IMR-90 (cell line): Measurements from ENCODE around the gene MACC1. TPM values are rescaled to one million over a fixed set of nuclear protein-coding genes. Genes with fewer than 3 reads are reported as not detected.

Experiments used
- ATAC-seq: fragments of 200-7000 bp; cut with Tn5 transposase; 2 replicates; pipeline ENCODE4 v1.9.1; 2020; ENCODE audit warnings: low read depth, mild to moderate bottlenecking, moderate library complexity
- BruUV-seq: library from RNA; stranded (reverse); fragments of 400-500 nt; replicated peaks from 2 replicates; lab custom pipeline; 2021; lab: Mats Ljungman, UMichigan
- CTCF ChIA-PET: fragments of 300-600 bp; formaldehyde crosslinking; extraction: SDS; loops from one replicate; lab custom pipeline; 2021; ENCODE audit warnings: antibody characterized with exemption; lab: Yijun Ruan, JAX
- POLR2A ChIA-PET: fragments of 300-600 bp; sonication (Branson Sonifier 250); formaldehyde crosslinking; loops from one replicate; lab custom pipeline; 2022; ENCODE audit warnings: antibody characterized with exemption; ENCODE audit not compliant: unreplicated experiment; lab: Charles Lee
- DNase-seq: peaks from one replicate; pipeline ENCODE4 v3.0.0; 2013
- H2AFZ ChIP-seq: replicated peaks from 2 replicates; pipeline ENCODE3; 2013; ENCODE audit warnings: low read length, mild to moderate bottlenecking; ENCODE audit not compliant: poor library complexity
- H2AK5ac ChIP-seq: 2 replicates; pipeline ENCODE4 v1.6.1; 2013; ENCODE audit warnings: low read depth, low read length, inconsistent platforms
- H2AK9ac ChIP-seq: replicated peaks from 2 replicates; pipeline ENCODE3; 2013; ENCODE audit warnings: mild to moderate bottlenecking, low read depth, low read length, moderate library complexity; ENCODE audit not compliant: poor library complexity
- H2BK120ac ChIP-seq: 2 replicates; pipeline ENCODE4 v1.6.1; 2013; ENCODE audit warnings: low read depth, low read length, inconsistent platforms
- H2BK15ac ChIP-seq: 3 replicates; pipeline ENCODE4 v1.6.1; 2013; ENCODE audit warnings: low read depth, low read length, inconsistent platforms
- H2BK20ac ChIP-seq: 2 replicates; pipeline ENCODE4 v1.6.1; 2013; ENCODE audit warnings: low read depth, mild to moderate bottlenecking, inconsistent platforms, low read length, moderate library complexity
- H2BK5ac ChIP-seq: 2 replicates; pipeline ENCODE4 v1.6.1; 2013; ENCODE audit warnings: mild to moderate bottlenecking, low read depth, low read length, inconsistent platforms; ENCODE audit not compliant: poor library complexity, severe bottlenecking
- H3K14ac ChIP-seq: replicated peaks from 2 replicates; pipeline ENCODE4 v1.6.1; 2013; ENCODE audit warnings: low read depth, low read length, inconsistent platforms
- H3K18ac ChIP-seq: 2 replicates; pipeline ENCODE4 v1.6.1; 2013; ENCODE audit warnings: low read depth, low read length, control low read depth
- H3K23ac ChIP-seq: 2 replicates; pipeline ENCODE4 v1.6.1; 2013; ENCODE audit warnings: low read depth, low read length, inconsistent platforms
- H3K27ac ChIP-seq: 2 replicates; pipeline ENCODE4 v1.5.1; 2013; ENCODE audit warnings: mild to moderate bottlenecking, control low read depth, low read length; ENCODE audit not compliant: insufficient read depth
- H3K27me3 ChIP-seq: 2 replicates; pipeline ENCODE4 v1.6.1; 2013; ENCODE audit warnings: low read length; ENCODE audit not compliant: control insufficient read depth, insufficient read depth
- H3K36me3 ChIP-seq: 2 replicates; pipeline ENCODE4 v1.6.1; 2013; ENCODE audit warnings: low read length, mixed read lengths; ENCODE audit not compliant: control insufficient read depth, insufficient read depth
- H3K4ac ChIP-seq: 2 replicates; pipeline ENCODE4 v1.6.1; 2013; ENCODE audit warnings: low read depth, low read length, inconsistent platforms
- H3K4me1 ChIP-seq: 2 replicates; pipeline ENCODE4 v1.6.1; 2013; ENCODE audit warnings: low read length, mixed read lengths; ENCODE audit not compliant: control insufficient read depth, insufficient read depth
- H3K4me2 ChIP-seq: 2 replicates; pipeline ENCODE4 v1.6.1; 2013; ENCODE audit warnings: low read depth, mild to moderate bottlenecking, control low read depth, low read length, moderate library complexity
- H3K4me3 ChIP-seq: 2 replicates; pipeline ENCODE4 v1.5.1; 2013; ENCODE audit warnings: low read depth, mild to moderate bottlenecking, control low read depth, low read length, moderate library complexity; ENCODE audit not compliant: insufficient read depth
- H3K56ac ChIP-seq: 2 replicates; pipeline ENCODE4 v1.6.1; 2013; ENCODE audit warnings: low read length, inconsistent platforms; ENCODE audit not compliant: insufficient read depth; ENCODE audit errors: extremely low read depth
- H3K79me1 ChIP-seq, 2 experiments: 2 replicates each; pipeline ENCODE4 v1.6.1; 2013; ENCODE audit warnings: low read length in 2 of 2, inconsistent platforms in 1 of 2, low read depth in 1 of 2
- H3K9ac ChIP-seq: 2 replicates; pipeline ENCODE4 v1.6.1; 2013; ENCODE audit warnings: low read depth, low read length, control low read depth
- H3K9me1 ChIP-seq: 2 replicates; pipeline ENCODE4 v1.6.1; 2013; ENCODE audit warnings: low read length, inconsistent platforms; ENCODE audit not compliant: insufficient read depth
- H3K9me3 ChIP-seq: 2 replicates; pipeline ENCODE4 v1.6.1; 2013; ENCODE audit warnings: low read length; ENCODE audit not compliant: control insufficient read depth, insufficient read depth
- H4K20me1 ChIP-seq: 2 replicates; pipeline ENCODE4 v1.6.1; 2013; ENCODE audit warnings: low read length, inconsistent platforms; ENCODE audit not compliant: insufficient read depth
- H4K5ac ChIP-seq: 2 replicates; pipeline ENCODE4 v1.6.1; 2013; ENCODE audit warnings: mild to moderate bottlenecking, low read depth, low read length, control low read depth
- H4K8ac ChIP-seq, 2 experiments: 2 replicates each; pipeline ENCODE4 v1.6.1; 2013; ENCODE audit warnings: low read depth in 2 of 2, low read length in 2 of 2, control low read depth in 1 of 2, inconsistent platforms in 1 of 2
- H4K91ac ChIP-seq: 2 replicates; pipeline ENCODE4 v1.6.1; 2013; ENCODE audit warnings: low read depth, low read length, inconsistent platforms; ENCODE audit not compliant: insufficient read depth
- BHLHE40 ChIP-seq: fragments of 150-350 bp; IDR thresholded peaks from 2 replicates; pipeline ENCODE4 v1.6.1; 2016; ENCODE audit warnings: mild to moderate bottlenecking, low read depth, low read length
- CEBPB ChIP-seq: IDR thresholded peaks from 2 replicates; pipeline ENCODE4 v1.6.1; 2012; ENCODE audit warnings: low read depth, low read length, improper control_type of control experiment
- CTCF ChIP-seq: conservative IDR thresholded peaks from 2 replicates; pipeline ENCODE4 v1.5.1; 2012; ENCODE audit warnings: mild to moderate bottlenecking, low read depth, low read length, improper control_type of control experiment
- ELK1 ChIP-seq: fragments of 150-350 bp; IDR thresholded peaks from 2 replicates; pipeline ENCODE4 v1.6.1; 2016; ENCODE audit warnings: low read depth, mild to moderate bottlenecking, low read length, moderate library complexity, borderline replicate concordance
- FOS ChIP-seq: fragments of 150-350 bp; IDR thresholded peaks from 2 replicates; pipeline ENCODE4 v1.6.1; 2016; ENCODE audit warnings: low read depth, low read length
- MAFK ChIP-seq: IDR thresholded peaks from 2 replicates; pipeline ENCODE4 v1.6.1; 2012; ENCODE audit warnings: low read depth, low read length, improper control_type of control experiment
- MAZ ChIP-seq: IDR thresholded peaks from 2 replicates; pipeline ENCODE4 v1.6.1; 2012; ENCODE audit warnings: low read depth, mild to moderate bottlenecking, low read length, improper control_type of control experiment, moderate library complexity, borderline replicate concordance
- MXI1 ChIP-seq: IDR thresholded peaks from 2 replicates; pipeline ENCODE4 v1.6.1; 2012; ENCODE audit warnings: low read depth, mild to moderate bottlenecking, low read length, moderate library complexity, borderline replicate concordance
- NFE2L2 ChIP-seq: fragments of 150-350 bp; IDR thresholded peaks from 2 replicates; pipeline ENCODE4 v1.6.1; 2016; ENCODE audit warnings: low read depth, mild to moderate bottlenecking, low read length
- POLR2A ChIP-seq: IDR thresholded peaks from 2 replicates; pipeline ENCODE4 v1.6.1; 2012; ENCODE audit warnings: mild to moderate bottlenecking, low read depth, low read length
- RAD21 ChIP-seq: IDR thresholded peaks from 2 replicates; pipeline ENCODE4 v1.6.1; 2012; ENCODE audit warnings: low read length, improper control_type of control experiment
- RCOR1 ChIP-seq: IDR thresholded peaks from 2 replicates; pipeline ENCODE4 v1.6.1; 2012; ENCODE audit warnings: mild to moderate bottlenecking, low read length, improper control_type of control experiment; ENCODE audit not compliant: insufficient replicate concordance
- RFX5 ChIP-seq: IDR thresholded peaks from 2 replicates; pipeline ENCODE4 v1.8.0; 2012; ENCODE audit warnings: low read depth, mild to moderate bottlenecking, low read length, moderate library complexity
- SMC3 ChIP-seq: fragments of 150-350 bp; IDR thresholded peaks from 2 replicates; pipeline ENCODE4 v1.6.1; 2016; ENCODE audit warnings: low read depth, mild to moderate bottlenecking, antibody characterized with exemption, low read length, moderate library complexity
- USF2 ChIP-seq: fragments of 150-350 bp; IDR thresholded peaks from 2 replicates; pipeline ENCODE4 v1.6.1; 2017; ENCODE audit warnings: mild to moderate bottlenecking, antibody characterized with exemption, low read length, low read depth
- WGBS, 2 experiments: methylation state at CpG; one replicate each; pipeline versions ENCODE4 v1.1.5 to v1.1.7; 2013; ENCODE audit warnings: missing lambda C conversion rate in 2 of 2; ENCODE audit not compliant: insufficient read length in 1 of 2; ENCODE audit errors: extremely low coverage in 2 of 2; 5-methylcytosine and 5-hydroxymethylcytosine counted together
- dilution Hi-C: fragments of 300-500 bp; cut with HindIII; formaldehyde crosslinking; loops from one replicate; pipeline ENCODE4 v1.14.3; 2018; ENCODE audit warnings: low sequenced_read_pairs; ENCODE audit not compliant: unreplicated experiment
- in situ Hi-C: fragments of 300-500 bp; cut with MboI; formaldehyde crosslinking; loops from 3 replicates; pipeline ENCODE4 v1.14.3; 2019; ENCODE audit warnings: low sequenced_read_pairs, inconsistent platforms, mixed read lengths
- intact Hi-C: fragments of 100-400 bp; cut with micrococcal nuclease; formaldehyde crosslinking; loops from 2 replicates; pipeline ENCODE4 v1.10.0; 2022
- polyA plus RNA-seq, 3 experiments: library from polyadenylated mRNA; depleted of rRNA; stranded (reverse); fragments of >200 nt; gene quantifications; 2 replicates each; pipeline ENCODE4 v1.2.3, GENCODE V29; 2012; ENCODE audit warnings: low replicate concordance in 1 of 3
- total RNA-seq: library from RNA; depleted of rRNA; stranded (reverse); fragments of >200 nt; gene quantifications from 2 replicates; pipeline ENCODE4 v1.2.3, GENCODE V29; 2012

Gene MACC1
- total and polyA plus RNA-seq, 2 of the 4 experiments (the other 2 are of a cell fraction), result under 0.01 TPM; not detected in 1

- TF ChIP-seq MAFK, result no peak
- no peak for TF ChIP-seq ELK1
- no peak for TF ChIP-seq MAZ
- no peak for TF ChIP-seq CEBPB
- no peak for TF ChIP-seq RCOR1
- TF ChIP-seq MXI1, result no peak
- TF ChIP-seq RFX5, result no peak
- no peak for TF ChIP-seq BHLHE40
- TF ChIP-seq CTCF, result no peak
- TF ChIP-seq FOS, result no peak
- TF ChIP-seq POLR2A, result no peak
- no peak for TF ChIP-seq USF2
- no peak for TF ChIP-seq NFE2L2
- TF ChIP-seq SMC3, result no peak
- TF ChIP-seq RAD21, result no peak
Measured at GRCh38 chr7:20111821-20112542, 105.2 kb downstream of the MACC1 start.

More at GRCh38 chr7:20111821-20112542, 105.2 kb downstream of the MACC1 start:
- H3K4me3 ChIP-seq, result no peak overlapping the region
- ChIA-PET POLR2A (no interaction called here), CTCF (no interaction called here)
- no peak overlapping the region for H2AFZ ChIP-seq
- H2BK5ac ChIP-seq, result no peak overlapping the region
- H3K9me3 ChIP-seq, result no peaks in the 10 kb centered on the region
- no peak overlapping the region for H3K14ac ChIP-seq
- intact Hi-C loops, result no loop called here
- no peak overlapping the region for H2AK9ac ChIP-seq
- ATAC-seq, result no peak
- no TSS peak for BruUV-seq
- no peak overlapping the region for H4K91ac ChIP-seq
- no peaks in the 10 kb centered on the region for H3K36me3 ChIP-seq
- no peak overlapping the region for H2BK15ac ChIP-seq
- no peak overlapping the region for H4K5ac ChIP-seq
- H3K18ac ChIP-seq, result no peak overlapping the region
- no peaks in the 10 kb centered on the region for H4K20me1 ChIP-seq
- H2BK120ac ChIP-seq, result no peak overlapping the region
- H3K9ac ChIP-seq, result no peak overlapping the region
- no peaks in the 10 kb centered on the region for H3K4me1 ChIP-seq
- no peak overlapping the region for H2AK5ac ChIP-seq
- WGBS, 2 experiments, result no CpG with 5 or more reads among the region's 2 CpGs
- H3K23ac ChIP-seq, result no peak overlapping the region
- H3K56ac ChIP-seq, result no peak overlapping the region
- no peak overlapping the region for H3K27ac ChIP-seq
- H4K8ac ChIP-seq, result no peak overlapping the region
- H3K79me1 ChIP-seq, result no peaks in the 10 kb centered on the region
- DNase-seq, result no peak
- in situ Hi-C loops, result no loop called here
- H3K9me1 ChIP-seq, result no peaks in the 10 kb centered on the region
- H3K27me3 ChIP-seq, result no peaks in the 10 kb centered on the region
- H3K4me2 ChIP-seq, result no peak overlapping the region
- H2BK20ac ChIP-seq, result no peak overlapping the region
- dilution Hi-C loops, result no loop called here
- no peak overlapping the region for H3K4ac ChIP-seq
